Measurements from ENCODE around the gene NKX2-1. TPM values are rescaled to one million over a fixed set of nuclear protein-coding genes. Genes with fewer than 3 reads are reported as not detected.

The NKX2-1 gene
- total and polyA plus RNA-seq, 2 donors (not counting 3 experiments of a cell fraction or from before 2014, with no cell fraction given), result not detected

- DNase-seq (ENCODE audit: low read depth, low spot score) (peak; percentile 49), FAIRE-seq (peak; percentile 84)
- Histone ChIP-seq H3K79me2 (ENCODE audit: control insufficient read depth, insufficient read depth, low read length) (no peaks in the 10 kb centered on the region), H3K27me3 (ENCODE audit: control insufficient read depth in 2 of 2, insufficient read depth in 2 of 2, low read length in 2 of 2) (peaks cover 3 to 6% of the 10 kb centered on the region in 2 experiments), H3K9ac (replicated peaks; ENCODE audit: extremely low read depth, insufficient read depth, low read length) (no peak overlapping the region), H4K20me1 (replicated peaks; ENCODE audit: control insufficient read depth, extremely low read depth, insufficient read depth, low read length) (no peaks in the 10 kb centered on the region), H3K4me2 (ENCODE audit: insufficient read depth, low read length) (no peak overlapping the region), H2AFZ (ENCODE audit: low read depth, low read length) (no peak overlapping the region), H3K9me3 (replicated peaks; ENCODE audit: control insufficient read depth, insufficient read depth, low read length) (no peaks in the 10 kb centered on the region), H3K9me1 (replicated peaks; ENCODE audit: control insufficient read depth, extremely low read depth, insufficient read depth, low read length) (no peaks in the 10 kb centered on the region), H3K36me3 (ENCODE audit: control insufficient read depth in 2 of 2, extremely low read depth in 1 of 2, insufficient read depth in 2 of 2, low read length in 2 of 2) (no peaks in the 10 kb centered on the region), H3K4me3 (replicated peaks in 1 of 3; ENCODE audit: insufficient read depth in 1 of 3, low read depth in 1 of 3, low read length in 3 of 3) (no peak overlapping the region), H3K4me1 (ENCODE audit: control insufficient read depth, extremely low read depth, insufficient read depth, low read length) (no peaks in the 10 kb centered on the region), H3K27ac (ENCODE audit: insufficient read depth, low read depth, low read length) (no peak overlapping the region)
- no TSS peak for BruUV-seq (replicated peaks)
- dilution Hi-C loops (cut with MboI; ENCODE audit: extremely low pct_ligation_motif_present, low sequenced_read_pairs) (no loop called here), intact Hi-C loops (cut with micrococcal nuclease) (loop anchor here (1.0 to 2.0 kb wide), 4 partner anchors 52 to 679 kb away; no protein-coding TSS in a partner anchor)
- ChIA-PET CTCF (interaction anchor here (0.6 to 6.0 kb wide), 63 partner anchors 9 to 1319 kb away, joined by 3 to 149 read pairs (median 3); no protein-coding TSS in a partner anchor), POLR2A (interaction anchor here (0.7 kb wide), 1 partner anchor 501 kb away, joined by 5 read pairs; no protein-coding TSS in a partner anchor)
- TF ChIP-seq CTCF (IDR thresholded peaks at IDR 0.05; ENCODE audit: extremely low read depth in 1 of 2, insufficient read depth in 1 of 2, low read depth in 1 of 2, low read length in 2 of 2), result peak; percentile 56 to 61
- TF ChIP-seq MAX (IDR thresholded peaks at IDR 0.05; ENCODE audit: insufficient read depth, insufficient read length), result no peak
- no peak for TF ChIP-seq FOS (IDR thresholded peaks at IDR 0.05; ENCODE audit: borderline replicate concordance, insufficient read depth, low read length)
Observed at GRCh38 chr14:36553656-36554260, 33.7 kb upstream of the NKX2-1 start.

- Histone ChIP-seq H3K9me3 (replicated peaks; ENCODE audit: control insufficient read depth, insufficient read depth, low read length) (no peaks in the 10 kb centered on the region), H3K36me3 (ENCODE audit: control insufficient read depth in 2 of 2, extremely low read depth in 1 of 2, insufficient read depth in 2 of 2, low read length in 2 of 2) (no peaks in the 10 kb centered on the region), H3K27ac (ENCODE audit: insufficient read depth, low read depth, low read length) (no peak overlapping the region), H4K20me1 (replicated peaks; ENCODE audit: control insufficient read depth, extremely low read depth, insufficient read depth, low read length) (no peaks in the 10 kb centered on the region), H3K9ac (replicated peaks; ENCODE audit: extremely low read depth, insufficient read depth, low read length) (no peak overlapping the region), H3K4me1 (ENCODE audit: control insufficient read depth, extremely low read depth, insufficient read depth, low read length) (no peaks in the 10 kb centered on the region), H3K27me3 (ENCODE audit: control insufficient read depth in 2 of 2, insufficient read depth in 2 of 2, low read length in 2 of 2) (peaks cover 3 to 8% of the 10 kb centered on the region in 2 experiments), H3K9me1 (replicated peaks; ENCODE audit: control insufficient read depth, extremely low read depth, insufficient read depth, low read length) (no peaks in the 10 kb centered on the region), H3K4me2 (ENCODE audit: insufficient read depth, low read length) (no peak overlapping the region), H3K79me2 (ENCODE audit: control insufficient read depth, insufficient read depth, low read length) (no peaks in the 10 kb centered on the region), H3K4me3 (replicated peaks in 1 of 3; ENCODE audit: insufficient read depth in 1 of 3, low read depth in 1 of 3, low read length in 3 of 3) (no peak overlapping the region), H2AFZ (ENCODE audit: low read depth, low read length) (no peak overlapping the region)
- DNase-seq (ENCODE audit: low read depth, low spot score) (no peak), FAIRE-seq (no peak)
- ChIA-PET POLR2A (no interaction called here), CTCF (interaction anchor here (0.9 to 6.0 kb wide), 4 partner anchors 13 to 600 kb away, joined by 3 to 89 read pairs (median 6); no protein-coding TSS in a partner anchor)
- intact Hi-C loops (cut with micrococcal nuclease) (no loop called here), dilution Hi-C loops (cut with MboI; ENCODE audit: extremely low pct_ligation_motif_present, low sequenced_read_pairs) (no loop called here)
- TF ChIP-seq FOS (IDR thresholded peaks at IDR 0.05; ENCODE audit: borderline replicate concordance, insufficient read depth, low read length), result no peak
- no peak for TF ChIP-seq JUN (IDR thresholded peaks at IDR 0.05; ENCODE audit: borderline replicate concordance, insufficient read depth, insufficient read length, low read depth)
- no peak for TF ChIP-seq POLR2A (IDR thresholded peaks at IDR 0.05; ENCODE audit: low read depth, low read length)
- TF ChIP-seq CTCF (IDR thresholded peaks at IDR 0.05; ENCODE audit: extremely low read depth in 1 of 2, insufficient read depth in 1 of 2, low read depth in 1 of 2, low read length in 2 of 2), result no peak
- no peak for TF ChIP-seq MAX (IDR thresholded peaks at IDR 0.05; ENCODE audit: insufficient read depth, insufficient read length)
- TF ChIP-seq MYC (IDR thresholded peaks at IDR 0.05; ENCODE audit: low read depth, low read length), result no peak
- TF ChIP-seq EZH2 (IDR thresholded peaks at IDR 0.05; ENCODE audit: borderline replicate concordance, low read depth, low read length, severe bottlenecking), result no peak
- TF ChIP-seq GATA2 (IDR thresholded peaks at IDR 0.05; ENCODE audit: insufficient read depth, insufficient read length, low read depth, low read length), result no peak
- no peak for TF ChIP-seq POLR2AphosphoS5 (IDR thresholded peaks at IDR 0.05; ENCODE audit: insufficient read depth, low read depth, low read length)
- BruUV-seq (replicated peaks), result no TSS peak
Observed at GRCh38 chr14:36550899-36551298, 30.9 kb upstream of the NKX2-1 start.
